ENCODE measurements around the gene PTPRH.
"Not testable (repeated sequence)": the region's sequence is repeated elsewhere in the genome, so short reads cannot be mapped to it uniquely, and the experiment has no call there.

PTPRH gene

DNA sequence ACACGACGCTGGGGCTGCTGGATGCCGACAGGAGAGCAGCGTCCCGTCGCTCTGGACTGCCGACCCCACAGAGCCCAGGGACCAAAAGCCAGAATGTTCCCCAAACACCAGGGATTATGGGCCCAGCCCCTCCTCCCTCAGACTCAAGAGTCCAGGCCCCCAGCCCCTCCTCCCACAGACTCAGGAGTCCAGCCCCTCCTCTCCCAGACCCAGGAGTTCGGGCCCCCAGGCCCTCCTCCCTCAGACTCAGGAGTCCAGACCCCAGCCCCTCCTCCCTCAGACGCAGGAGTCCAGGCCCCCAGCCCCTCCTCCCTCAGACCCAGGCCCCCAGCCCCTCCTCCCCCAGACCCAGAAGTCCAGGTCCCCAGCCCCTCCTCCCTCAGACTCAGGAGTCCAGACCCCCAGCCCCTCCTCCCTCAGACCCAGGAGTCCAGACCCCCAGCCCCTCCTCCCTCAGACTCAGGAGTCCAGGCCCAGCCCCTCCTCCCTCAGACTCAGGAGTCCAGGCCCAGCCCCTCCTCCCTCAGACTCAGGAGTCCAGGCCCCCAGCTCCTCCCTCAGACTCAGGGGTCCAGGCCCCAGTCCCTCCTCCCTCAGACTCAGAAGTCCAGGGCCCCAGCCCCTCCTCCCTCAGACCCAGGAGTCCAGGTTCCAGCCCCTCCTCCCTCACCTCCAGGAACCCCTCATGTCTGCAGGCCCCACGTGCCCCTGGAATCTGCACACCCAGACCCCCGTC lies 15.5 kb upstream of the PTPRH start:
- not testable (repeated sequence) for DNase-seq (ENCODE audit: low read depth)

DNA sequence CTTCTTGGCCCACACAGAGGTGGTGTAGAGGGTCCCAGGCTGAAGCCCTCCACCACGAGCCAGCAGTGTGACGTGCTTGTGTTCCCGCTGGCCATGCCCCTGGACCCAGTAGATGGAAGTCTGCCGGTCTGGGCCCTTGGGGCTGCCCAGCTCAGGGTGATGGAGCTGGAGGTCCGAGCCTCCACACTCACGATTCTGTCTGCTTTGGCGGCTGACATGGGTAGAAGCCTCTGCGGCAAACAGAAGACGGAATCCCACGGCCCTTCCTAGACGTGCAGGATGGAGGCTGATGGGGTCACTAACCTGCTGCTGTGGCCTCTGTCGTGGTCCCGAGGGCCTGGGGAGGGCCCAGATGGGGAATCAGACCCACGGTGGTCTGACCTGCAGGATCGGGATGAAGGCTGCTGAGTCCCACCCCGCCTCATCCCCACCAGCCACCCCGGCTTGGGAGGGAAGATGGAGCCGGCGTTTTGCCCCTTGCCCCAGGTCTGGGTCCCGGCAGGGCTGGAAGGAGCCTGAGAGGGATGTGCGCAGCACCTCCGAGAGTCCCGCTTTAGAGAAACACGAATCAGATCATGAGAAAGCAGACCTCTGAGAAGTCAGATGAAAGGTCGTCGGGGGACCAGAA lies 14.9 kb upstream of the PTPRH start:
- DNase-seq (ENCODE audit: low read depth): no peak

DNA sequence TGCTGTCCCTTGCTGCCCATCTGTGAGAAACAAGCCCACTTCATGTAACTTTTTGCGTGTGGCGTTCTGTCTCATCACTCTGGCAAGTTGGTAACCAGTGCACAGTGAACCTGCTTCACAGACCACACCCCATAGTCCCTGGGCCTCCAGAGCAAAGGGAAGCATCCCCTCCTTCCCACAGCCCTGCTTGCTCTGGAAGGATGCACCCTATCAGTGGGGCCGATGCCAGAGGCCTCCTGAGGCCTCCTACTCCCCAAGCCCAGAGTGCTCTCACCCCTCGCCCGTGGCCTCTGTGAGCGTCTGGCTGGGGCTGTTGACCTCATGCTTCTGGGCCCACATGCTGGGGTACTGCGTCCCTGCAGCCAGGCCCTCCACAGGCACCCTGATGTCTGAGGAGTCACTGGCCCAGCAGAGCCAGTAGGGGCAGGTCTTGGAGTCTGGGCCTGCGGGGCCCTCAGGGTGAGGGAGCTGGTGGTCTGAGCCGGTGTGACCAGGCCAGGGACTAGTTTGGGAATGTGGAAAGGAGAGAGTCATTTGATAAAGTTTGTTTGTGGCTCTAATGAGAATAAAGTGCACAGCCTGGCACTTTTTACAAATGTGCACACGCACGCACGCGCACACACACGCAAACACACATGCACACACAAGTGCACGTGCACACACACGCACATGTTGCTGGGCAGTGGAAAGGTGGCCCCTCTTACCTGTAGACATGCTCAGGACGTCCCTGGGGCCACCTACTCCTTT lies 14.2 kb upstream of the PTPRH start:
- no peak for DNase-seq (ENCODE audit: low read depth)

DNA sequence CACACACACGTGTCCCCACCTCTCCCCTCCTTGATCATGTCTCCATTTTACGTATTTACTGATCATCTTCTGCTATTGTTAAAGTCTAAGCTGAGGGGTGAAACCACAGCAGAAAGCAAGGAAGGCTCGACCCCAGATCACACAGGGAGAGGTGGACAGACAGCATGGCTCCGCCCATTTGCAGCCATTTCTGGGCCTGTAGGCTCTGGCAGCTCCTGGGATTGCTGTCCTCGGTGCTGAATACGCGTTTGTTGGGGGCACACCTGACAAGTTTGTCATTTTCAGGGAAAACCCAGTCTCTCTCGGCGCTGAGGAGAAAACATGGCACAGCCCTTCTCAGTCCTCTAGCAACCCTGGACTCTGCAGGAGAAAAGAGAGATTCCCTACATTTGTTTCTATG lies 11.2 kb upstream of the PTPRH start:
- DNase-seq (ENCODE audit: low read depth): no peak

DNA sequence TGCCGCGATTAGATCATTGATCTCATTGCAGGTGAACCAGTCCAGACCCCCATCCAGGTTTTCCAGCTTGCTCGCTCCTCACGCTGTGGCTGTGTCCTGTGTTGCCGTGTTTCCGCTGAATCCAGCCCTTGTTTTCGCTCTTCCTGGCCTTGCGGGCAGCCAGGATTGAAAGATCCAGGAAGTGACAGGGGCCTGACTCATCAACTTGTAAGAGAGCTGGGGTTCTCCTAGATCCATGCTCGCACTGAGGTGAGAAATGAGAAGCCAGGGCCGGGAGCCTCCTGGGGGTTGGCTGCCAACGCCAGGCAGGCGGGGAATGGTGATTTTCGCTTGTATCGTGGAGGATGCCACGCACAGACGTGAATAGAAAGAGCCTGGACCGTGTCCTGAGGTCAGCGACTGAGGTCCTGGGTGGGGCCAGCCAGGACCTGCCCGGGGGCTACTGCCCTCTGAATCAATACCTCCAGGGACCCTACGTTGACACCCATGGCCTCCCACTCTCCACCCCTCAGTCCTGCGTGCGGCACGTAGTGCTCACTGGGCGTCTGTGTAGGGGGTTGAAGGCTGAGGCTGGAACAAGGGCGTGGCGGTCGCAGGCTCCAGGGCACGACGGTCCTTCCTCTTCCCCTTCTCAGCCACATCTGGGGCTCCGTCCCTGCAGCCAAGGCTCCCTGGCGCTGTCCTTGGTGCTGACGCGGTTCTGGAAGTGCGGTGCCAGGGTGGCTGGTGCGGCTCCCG lies 7.3 kb upstream of the PTPRH start:
- DNase-seq (ENCODE audit: low read depth): peak; percentile 100

DNA sequence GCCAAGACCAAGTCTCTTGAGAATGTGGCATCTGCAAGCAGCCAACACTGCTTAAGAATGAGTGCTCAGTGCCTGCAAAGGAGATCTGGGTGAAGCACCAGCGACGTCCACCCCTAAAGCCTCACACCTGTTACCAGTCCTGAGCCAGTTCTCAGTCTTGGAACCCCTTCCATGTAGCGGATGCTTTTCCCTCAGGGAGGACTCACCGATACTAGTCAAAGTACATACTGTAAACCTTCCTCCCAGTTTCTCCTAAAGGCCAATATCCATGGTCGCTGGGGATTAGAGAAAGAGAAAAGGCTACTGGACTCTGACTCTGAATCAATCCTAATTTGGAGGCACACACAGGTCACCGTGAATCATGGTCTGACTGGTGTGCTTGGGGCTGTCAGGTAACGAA lies 4.2 kb upstream of the PTPRH start:
- DNase-seq (ENCODE audit: low read depth): no peak

DNA sequence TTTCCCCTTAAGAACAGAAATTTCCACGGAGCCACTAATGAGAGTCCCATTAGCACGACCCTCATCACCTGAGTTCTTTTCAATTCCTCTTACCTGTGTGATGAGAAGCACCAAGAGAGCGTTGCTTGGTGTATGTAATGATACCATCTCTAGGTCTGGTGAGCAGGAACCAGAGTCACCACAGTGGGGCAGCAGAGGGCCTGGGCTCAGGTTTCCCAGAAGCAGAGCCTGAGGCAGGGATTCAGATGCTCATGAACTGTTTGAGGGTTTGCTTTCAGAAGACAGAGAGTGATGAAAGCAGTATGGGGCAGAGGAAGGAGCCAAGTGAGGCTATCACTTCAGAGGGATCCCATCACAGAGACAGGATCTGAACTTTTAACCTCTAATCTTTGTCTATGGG lies 3.1 kb upstream of the PTPRH start:
- no peak for DNase-seq (ENCODE audit: low read depth)

DNA sequence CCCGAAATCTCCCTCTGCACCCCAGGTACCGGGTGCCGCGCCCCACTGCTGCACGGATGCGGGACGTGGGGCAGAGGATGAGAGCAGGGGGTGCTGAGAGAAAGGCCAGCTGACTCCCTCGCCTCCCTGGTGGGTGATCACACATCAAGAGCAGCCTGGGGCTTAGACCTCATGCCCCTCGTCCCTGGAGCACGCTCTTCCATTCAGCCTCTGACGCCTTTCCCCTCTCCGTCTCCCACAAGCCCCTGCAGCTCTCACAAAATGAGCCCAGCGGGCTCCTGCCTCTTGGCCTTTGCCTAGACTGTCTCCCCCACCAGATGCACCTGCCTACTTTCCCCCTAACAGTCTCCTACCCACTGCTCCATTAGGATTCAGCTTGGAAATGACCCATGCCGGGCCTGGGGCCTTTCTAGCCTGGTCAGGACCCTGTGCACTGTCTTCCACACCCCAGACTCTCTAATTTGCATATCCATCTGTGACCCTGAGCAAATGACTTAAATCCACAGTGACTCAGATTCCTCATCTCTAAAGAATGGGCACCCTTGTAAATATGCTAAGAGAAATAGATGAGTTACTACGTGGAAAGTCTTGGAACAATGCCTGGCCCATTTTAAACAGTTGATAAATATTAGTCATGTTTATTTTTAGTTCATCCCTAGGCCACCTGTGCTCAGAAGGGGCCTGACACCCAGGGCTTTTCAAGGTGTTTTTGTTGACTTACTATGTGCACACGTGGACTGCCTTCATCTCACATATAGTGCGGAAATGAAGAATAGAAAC lies 582 bp upstream of the PTPRH start:
- DNase-seq (ENCODE audit: low read depth): peak; percentile 79

DNA sequence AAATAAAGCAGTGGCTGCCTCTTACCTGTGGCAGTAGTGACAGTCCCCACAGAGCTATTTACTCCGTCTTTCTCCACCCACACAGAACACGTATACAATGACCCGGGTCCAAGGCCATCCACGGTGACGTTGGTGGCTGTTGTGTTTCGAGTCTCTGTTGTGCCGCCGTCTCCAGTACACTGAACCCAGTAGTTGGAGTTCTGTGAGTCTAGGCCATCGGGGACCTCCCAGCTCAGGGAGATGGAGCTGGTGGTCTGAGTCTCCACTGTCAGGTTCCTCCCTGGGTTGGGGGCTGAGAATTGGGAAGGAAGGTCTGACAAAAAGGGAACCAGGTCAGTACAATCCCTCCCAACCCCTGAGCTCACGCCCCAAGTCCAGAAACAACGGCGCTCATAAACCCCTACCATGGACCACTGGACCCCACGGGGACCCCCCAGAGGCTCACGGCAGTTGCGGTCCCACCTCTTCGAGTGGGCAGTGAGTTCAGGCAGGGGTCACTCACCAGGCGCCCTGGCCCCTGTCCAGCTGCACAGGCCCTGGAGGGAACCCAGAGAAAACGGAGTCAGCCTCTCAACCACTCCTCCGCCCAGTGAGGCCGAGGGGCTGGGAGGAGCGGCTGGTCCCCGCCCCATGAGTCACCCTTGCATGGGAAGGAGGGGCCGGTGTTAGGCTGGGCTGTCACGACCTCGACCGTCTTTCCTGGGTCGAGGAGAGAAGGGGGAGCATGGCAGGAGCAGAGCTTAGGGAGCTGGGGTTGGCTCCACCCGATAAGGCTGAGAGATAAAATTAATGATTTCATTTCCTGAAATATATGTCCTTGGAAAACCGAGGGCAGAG lies 2.4 kb downstream of the PTPRH start:
- peak; percentile 88 for DNase-seq (ENCODE audit: low read depth)

DNA sequence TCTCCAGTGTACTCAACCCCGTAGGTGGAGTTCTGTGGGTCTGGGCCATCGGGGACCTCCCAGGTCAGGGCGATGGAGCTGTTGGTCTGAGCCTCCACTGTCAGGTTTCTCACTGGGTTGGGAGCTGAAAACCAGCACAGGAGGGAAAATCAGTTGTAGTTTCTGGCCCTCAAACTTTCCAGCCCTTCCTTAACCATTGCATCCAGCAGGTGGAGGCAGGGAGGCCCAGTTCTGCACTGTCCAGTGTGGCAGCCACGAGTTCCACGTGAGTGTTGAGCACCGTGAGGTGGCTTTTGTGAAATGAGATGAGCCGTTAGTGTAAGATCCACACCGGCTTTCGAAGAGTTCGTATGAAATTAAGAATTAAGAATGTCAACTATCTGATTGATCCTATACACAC lies 7.1 kb downstream of the PTPRH start:
- not testable (repeated sequence) for DNase-seq (ENCODE audit: low read depth)

DNA sequence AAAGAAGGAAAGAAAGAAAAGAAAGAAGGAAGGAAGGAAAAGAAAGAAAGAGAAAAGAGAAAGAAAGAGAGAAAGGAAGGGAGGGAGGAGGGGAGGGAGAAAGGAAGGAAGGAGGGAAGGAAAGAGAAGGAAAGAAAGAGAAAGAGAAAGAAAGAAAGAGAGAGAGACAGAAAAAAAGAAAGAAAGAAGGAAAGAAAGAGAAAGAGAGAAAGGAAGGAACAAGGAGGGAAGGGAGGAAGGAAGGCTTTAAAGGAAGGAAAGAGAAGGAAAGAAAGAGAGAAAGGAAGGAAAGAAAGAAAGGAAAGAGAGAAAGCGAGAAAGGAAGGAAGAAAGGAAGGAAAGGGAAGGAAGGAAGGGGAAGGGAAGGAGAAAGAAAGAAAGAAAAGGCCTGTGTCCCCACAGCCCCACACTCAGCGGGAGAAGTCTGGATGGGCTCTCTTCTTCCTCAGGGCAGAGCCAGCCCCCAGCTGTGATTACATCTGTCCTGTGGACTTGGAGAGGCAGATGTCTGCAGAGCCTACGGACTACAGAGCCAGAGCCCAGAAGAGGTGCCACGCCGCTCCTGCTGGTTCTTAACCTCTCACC lies 9.6 kb downstream of the PTPRH start:
- DNase-seq (ENCODE audit: low read depth): no peak

DNA sequence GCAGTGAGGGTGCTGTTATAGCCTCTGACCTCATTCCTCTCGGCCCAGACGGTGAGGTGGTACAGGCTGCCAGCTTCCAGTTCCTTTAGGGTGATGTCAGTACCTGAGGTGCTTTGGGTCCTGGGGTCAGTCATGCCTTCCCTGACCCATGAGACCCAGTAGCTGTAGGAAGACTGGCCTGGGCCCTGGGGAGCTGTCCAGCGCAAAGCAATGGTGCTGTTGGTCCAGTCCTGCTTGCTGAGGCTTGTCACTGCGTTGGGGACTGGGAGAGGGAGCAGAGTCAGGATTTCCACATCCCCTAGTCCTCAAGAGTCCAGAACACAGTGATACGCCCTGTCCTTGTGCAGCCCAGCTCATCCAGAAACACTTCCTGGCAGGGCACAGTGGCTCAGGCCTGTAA lies 10.7 kb downstream of the PTPRH start:
- no peak for DNase-seq (ENCODE audit: low read depth)

DNA sequence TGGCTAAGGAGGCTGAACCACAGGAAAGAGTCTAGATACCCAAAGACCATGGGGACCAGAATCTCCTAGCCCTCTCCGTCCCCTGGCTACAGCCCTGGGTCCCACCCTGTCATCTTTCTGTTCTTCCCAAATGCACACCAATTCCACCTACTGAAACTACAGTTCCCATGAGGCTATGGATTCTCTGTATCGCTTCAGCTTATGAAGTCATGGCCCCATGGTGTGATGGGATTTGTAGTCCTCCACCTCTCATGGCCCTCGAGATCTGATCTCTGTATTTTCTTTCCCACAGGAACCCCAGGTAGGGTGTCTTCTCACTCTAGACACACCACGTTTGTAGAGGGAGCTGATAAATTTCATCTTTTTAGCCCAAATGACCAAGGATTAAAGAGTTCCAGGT lies 11.8 kb downstream of the PTPRH start:
- no peak for DNase-seq (ENCODE audit: low read depth)

DNA sequence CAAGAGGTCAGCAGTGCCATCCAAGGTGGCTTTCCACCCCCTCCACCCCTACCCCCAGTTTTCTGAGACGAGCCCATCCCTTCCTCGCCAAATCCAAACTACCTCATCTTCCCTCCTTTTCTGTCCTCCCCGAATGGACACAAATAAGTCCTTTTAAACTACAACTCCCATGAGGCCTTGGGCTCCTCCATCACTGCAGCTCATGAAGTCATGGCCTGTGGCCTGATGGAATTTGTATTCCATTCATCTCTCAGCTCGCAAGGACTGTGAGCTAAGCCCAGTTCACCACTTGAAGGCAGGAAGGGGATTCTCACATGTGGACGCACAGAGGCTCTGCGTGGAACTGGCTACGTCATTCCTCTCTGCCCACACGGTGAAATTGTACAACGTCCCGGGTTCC lies 12.5 kb downstream of the PTPRH start:
- DNase-seq (ENCODE audit: low read depth): no peak

DNA sequence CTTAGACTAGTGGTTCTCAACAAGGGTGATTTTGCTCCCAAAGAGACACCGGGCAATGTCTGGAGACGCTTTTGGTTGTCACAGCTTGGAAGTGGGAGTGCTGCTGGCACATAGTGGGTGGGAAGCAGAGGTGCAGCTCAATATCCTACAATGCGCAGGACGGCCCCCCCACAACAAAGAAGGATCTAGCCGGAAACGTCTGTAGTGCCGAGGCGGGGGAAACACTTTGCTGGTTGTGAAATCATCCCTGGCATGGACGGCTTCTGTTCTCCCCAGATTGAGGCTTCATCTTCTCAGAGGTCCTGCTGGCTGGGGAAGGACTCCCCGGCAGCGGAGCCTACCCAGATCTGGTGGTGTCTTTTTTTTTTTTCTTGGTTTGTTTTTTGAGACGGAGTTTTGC lies 15.8 kb downstream of the PTPRH start:
- DNase-seq (ENCODE audit: low read depth): no peak

DNA sequence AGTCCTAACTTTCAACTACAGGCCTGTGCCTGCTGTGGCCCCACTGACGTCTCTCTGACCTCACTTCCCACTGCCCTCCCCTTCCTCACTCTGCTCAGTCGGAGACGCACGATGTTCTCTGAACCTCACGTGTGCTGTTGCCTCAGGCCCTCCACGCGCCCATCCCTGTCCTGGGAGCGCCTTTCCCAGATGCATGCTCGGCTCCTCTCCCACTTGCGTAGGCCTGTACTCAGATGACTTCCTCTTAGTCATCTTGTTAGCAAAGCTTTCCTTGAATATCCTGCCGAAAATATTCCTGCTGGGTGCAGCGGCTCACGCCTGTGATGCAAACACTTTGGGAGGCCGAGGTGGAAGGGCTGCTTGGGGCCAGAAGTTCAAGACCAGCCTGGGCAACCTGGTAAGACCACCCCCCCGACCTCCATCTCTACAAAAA lies 19.9 kb downstream of the PTPRH start:
- DNase-seq (ENCODE audit: low read depth): peak; percentile 88

DNA sequence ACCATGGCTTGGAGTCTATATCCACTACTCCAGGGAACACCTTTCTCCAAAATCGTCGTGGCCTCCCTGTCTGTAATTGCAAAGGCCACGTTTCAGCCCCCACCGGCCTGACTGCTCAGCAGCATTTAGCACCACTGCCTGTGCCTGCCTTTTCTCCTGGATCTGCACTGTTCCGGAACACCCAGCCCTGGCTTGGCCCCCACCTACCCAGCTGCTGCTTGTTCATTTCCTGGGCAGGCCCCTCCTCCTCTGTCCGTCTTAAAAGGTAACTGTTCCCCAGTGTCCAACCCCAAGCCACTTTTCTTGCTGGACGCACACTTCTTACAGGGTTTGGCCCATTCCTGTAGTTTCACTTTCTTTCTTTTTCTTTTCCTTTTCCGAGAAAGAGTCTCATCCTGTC lies 20.7 kb downstream of the PTPRH start:
- no peak for DNase-seq (ENCODE audit: low read depth)

DNA sequence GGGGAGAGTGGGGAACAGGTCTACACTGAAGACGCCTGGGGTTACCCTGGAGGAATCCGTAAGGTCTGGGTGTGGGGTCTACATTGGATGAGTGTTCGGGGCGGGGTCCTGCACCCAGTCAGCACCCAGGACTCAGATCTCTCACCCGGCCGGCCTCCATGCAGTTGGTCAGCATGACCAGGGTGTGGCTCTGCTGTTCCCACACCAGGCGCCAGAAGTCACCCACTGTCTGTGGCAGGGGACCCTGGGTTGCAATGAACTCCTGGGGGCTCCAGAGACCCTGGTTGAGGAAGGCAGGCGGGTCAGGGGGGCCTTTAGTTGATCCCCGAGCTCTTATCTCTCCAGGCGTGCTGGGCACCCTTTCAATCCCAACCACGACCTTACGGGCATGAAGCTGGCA lies 23.2 kb downstream of the PTPRH start:
- no peak for DNase-seq (ENCODE audit: low read depth)

DNA sequence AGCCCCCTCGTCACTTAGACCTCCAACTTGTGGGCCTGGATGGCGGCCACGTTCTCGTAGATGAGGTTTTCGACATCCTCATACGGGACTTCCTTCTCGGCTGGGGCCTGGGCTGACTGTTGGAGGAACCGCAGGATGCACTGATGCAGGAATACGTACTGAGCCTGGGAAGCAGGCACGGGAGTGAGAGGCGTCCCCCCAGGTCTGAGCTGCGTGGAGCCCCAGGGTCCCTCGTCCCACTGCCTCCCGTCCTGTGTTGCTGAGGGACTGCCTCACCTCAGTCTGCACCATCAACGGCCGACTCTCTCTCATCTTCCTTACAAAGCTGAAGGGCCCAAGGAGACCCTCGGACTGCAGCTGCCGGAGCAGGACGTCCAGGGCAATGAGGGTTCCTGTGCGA lies 27.6 kb downstream of the PTPRH start:
- no peak for DNase-seq (ENCODE audit: low read depth)

Measured in stromal cell of bone marrow (primary cell).